Measurements from ENCODE around the gene C20orf144. TPM values are rescaled to one million over a fixed set of nuclear protein-coding genes. Genes with fewer than 3 reads are reported as not detected.

The C20orf144 gene
- total and polyA plus RNA-seq, 9 of the 15 experiments (the other 6 are each of a cell fraction or from before 2014, with no cell fraction given): 0.04 to 0.23 (median 0.11) TPM; not detected in 2

GRCh38 chr20:33667676-33668465 lies 5.7 kb downstream of the C20orf144 start (continued):
- TF ChIP-seq, protein P1, sequence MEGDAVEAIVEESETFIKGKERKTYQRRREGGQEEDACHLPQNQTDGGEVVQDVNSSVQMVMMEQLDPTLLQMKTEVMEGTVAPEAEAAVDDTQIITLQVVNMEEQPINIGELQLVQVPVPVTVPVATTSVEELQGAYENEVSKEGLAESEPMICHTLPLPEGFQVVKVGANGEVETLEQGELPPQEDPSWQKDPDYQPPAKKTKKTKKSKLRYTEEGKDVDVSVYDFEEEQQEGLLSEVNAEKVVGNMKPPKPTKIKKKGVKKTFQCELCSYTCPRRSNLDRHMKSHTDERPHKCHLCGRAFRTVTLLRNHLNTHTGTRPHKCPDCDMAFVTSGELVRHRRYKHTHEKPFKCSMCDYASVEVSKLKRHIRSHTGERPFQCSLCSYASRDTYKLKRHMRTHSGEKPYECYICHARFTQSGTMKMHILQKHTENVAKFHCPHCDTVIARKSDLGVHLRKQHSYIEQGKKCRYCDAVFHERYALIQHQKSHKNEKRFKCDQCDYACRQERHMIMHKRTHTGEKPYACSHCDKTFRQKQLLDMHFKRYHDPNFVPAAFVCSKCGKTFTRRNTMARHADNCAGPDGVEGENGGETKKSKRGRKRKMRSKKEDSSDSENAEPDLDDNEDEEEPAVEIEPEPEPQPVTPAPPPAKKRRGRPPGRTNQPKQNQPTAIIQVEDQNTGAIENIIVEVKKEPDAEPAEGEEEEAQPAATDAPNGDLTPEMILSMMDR (IDR thresholded peaks at IDR 0.05 in 2 of 3, conservative IDR thresholded peaks at IDR 0.05 in 1 of 3; ENCODE audit: insufficient read depth in 2 of 3, low read depth in 1 of 3, low read length in 3 of 3): peak; percentile 57 to 78 (median 77)
- TF ChIP-seq TFAP4 (CRISPR knock-in tag; IDR thresholded peaks at IDR 0.05; ENCODE audit: borderline replicate concordance) (peak; percentile 61; the same call in 1 of the 2 replicates), CREB1 (IDR thresholded peaks at IDR 0.05) (no peak), CREB1 (CRISPR knock-in tag; IDR thresholded peaks at IDR 0.05) (no peak; the same call in 1 of the 2 replicates), TSC22D4 (tag; IDR thresholded peaks at IDR 0.05) (no peak), ZNF184 (CRISPR knock-in tag; IDR thresholded peaks at IDR 0.05) (no peak), ZKSCAN1 (IDR thresholded peaks at IDR 0.05; ENCODE audit: low read depth, low read length) (peak; percentile 96), CHD4 (IDR thresholded peaks at IDR 0.05; ENCODE audit: insufficient read depth, insufficient replicate concordance, low read depth, low read length, poor library complexity, severe bottlenecking) (no peak), RAD21 (CRISPR knock-in tag; conservative IDR thresholded peaks at IDR 0.05 in 1 of 2, IDR thresholded peaks at IDR 0.05 in 1 of 2) (peak in 1 of 2 experiments; percentile 51; a peak in 2 of 4 replicates), KAT7 (CRISPR knock-in tag; IDR thresholded peaks at IDR 0.05; ENCODE audit: borderline replicate concordance) (0 out of 2 replicates have a peak, but pooled peaks have one; percentile 30), SLC30A9 (CRISPR knock-in tag; IDR thresholded peaks at IDR 0.05) (no peak), ZBTB8A (IDR thresholded peaks at IDR 0.05; ENCODE audit: partially characterized antibody) (no peak), RAD51 (IDR thresholded peaks at IDR 0.05; ENCODE audit: borderline replicate concordance, low read depth) (peak; percentile 14; the same call in 1 of the 2 replicates), GABPB1 (CRISPR knock-in tag; IDR thresholded peaks at IDR 0.05) (0 out of 2 replicates have a peak, but pooled peaks have one; percentile 18), MLLT1 (IDR thresholded peaks at IDR 0.05) (peak in 1 of 2 experiments; percentile 43; a peak in 1 of 4 replicates), U2AF2 (optimal IDR thresholded peaks at IDR 0.05; ENCODE audit: low read depth, low read length) (no peak)
- TF ChIP-seq, protein P2, sequence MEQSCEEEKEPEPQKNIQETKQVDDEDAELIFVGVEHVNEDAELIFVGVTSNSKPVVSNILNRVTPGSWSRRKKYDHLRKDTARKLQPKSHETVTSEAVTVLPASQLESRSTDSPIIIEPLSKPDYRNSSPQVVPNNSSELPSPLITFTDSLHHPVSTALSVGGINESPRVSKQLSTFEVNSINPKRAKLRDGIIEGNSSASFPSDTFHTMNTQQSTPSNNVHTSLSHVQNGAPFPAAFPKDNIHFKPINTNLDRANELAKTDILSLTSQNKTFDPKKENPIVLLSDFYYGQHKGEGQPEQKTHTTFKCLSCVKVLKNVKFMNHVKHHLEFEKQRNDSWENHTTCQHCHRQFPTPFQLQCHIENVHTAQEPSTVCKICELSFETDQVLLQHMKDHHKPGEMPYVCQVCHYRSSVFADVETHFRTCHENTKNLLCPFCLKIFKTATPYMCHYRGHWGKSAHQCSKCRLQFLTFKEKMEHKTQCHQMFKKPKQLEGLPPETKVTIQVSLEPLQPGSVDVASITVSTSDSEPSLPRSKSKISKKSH (CRISPR knock-in tag; IDR thresholded peaks at IDR 0.05): no peak
- TF ChIP-seq, protein P3, sequence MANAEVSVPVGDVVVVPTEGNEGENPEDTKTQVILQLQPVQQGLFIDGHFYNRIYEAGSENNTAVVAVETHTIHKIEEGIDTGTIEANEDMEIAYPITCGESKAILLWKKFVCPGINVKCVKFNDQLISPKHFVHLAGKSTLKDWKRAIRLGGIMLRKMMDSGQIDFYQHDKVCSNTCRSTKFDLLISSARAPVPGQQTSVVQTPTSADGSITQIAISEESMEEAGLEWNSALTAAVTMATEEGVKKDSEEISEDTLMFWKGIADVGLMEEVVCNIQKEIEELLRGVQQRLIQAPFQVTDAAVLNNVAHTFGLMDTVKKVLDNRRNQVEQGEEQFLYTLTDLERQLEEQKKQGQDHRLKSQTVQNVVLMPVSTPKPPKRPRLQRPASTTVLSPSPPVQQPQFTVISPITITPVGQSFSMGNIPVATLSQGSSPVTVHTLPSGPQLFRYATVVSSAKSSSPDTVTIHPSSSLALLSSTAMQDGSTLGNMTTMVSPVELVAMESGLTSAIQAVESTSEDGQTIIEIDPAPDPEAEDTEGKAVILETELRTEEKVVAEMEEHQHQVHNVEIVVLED (CRISPR knock-in tag; IDR thresholded peaks at IDR 0.05): no peak

Measured in K562 (cell line).